Breast epithelium (tissue), 3 donors: ENCODE data around the gene LAMA4.

Experiments
- POLR2A ChIP-seq: fragments of 450-650 bp; IDR thresholded peaks from one replicate; pipeline ENCODE4 v1.6.1; 2016; ENCODE audit warnings: antibody characterized with exemption, mild to moderate bottlenecking, moderate library complexity
- TF ChIP-seq, protein P1 (sequence below), 3 donors: fragments of 450-650 bp; IDR thresholded peaks; one replicate each; pipeline ENCODE4 v1.5.1; 2016 to 2017; ENCODE audit warnings: antibody characterized with exemption in 3 of 3, mild to moderate bottlenecking in 3 of 3, moderate library complexity in 3 of 3

DNA sequence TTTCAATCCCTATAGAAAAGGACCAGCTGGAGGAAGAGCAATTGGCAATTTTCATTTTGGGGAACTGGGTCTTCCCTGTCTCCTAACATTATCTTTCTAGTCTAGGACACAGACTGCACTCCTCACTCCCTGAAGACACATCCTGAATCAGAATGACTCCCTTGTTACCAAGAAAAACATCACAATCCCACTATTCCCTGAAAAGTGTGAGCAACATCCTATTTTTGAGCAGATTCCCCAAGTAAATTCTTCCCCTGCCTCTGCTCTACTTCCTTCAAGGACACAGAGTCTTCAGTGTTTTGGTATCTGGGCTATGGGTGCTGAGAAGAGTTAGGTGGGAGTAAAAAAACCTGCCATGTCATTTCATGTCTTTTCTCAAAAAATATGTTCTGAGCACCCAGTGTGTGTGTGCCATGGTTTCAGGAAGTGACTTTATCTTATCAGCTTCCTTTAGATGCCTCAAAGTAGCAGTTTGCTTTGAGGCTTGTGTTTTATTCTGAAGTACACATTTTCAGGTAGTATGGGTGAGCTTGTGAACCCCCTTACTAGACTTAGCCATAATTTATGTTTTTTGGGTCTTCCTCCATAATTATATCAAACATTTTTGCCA is 12.4 kb downstream of the LAMA4 start:
- TF ChIP-seq, protein P1, sequence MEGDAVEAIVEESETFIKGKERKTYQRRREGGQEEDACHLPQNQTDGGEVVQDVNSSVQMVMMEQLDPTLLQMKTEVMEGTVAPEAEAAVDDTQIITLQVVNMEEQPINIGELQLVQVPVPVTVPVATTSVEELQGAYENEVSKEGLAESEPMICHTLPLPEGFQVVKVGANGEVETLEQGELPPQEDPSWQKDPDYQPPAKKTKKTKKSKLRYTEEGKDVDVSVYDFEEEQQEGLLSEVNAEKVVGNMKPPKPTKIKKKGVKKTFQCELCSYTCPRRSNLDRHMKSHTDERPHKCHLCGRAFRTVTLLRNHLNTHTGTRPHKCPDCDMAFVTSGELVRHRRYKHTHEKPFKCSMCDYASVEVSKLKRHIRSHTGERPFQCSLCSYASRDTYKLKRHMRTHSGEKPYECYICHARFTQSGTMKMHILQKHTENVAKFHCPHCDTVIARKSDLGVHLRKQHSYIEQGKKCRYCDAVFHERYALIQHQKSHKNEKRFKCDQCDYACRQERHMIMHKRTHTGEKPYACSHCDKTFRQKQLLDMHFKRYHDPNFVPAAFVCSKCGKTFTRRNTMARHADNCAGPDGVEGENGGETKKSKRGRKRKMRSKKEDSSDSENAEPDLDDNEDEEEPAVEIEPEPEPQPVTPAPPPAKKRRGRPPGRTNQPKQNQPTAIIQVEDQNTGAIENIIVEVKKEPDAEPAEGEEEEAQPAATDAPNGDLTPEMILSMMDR (IDR thresholded peaks at IDR 0.05), result no peak
- TF ChIP-seq POLR2A, result no peak
